GM18519 (cell line): Measurements from ENCODE around the gene GLYATL2.

Experiments used
- ATAC-seq: cut with Tn5 transposase; IDR thresholded peaks from one replicate; pipeline ENCODE4 v1.9.1; 2021; ENCODE audit warnings: mild to moderate bottlenecking, moderate library complexity; ENCODE audit not compliant: unreplicated experiment, low FRiP score

The GLYATL2 gene

GRCh38 chr11:58844361-58845005, at the start of gene GLYATL2:
Gene GLYATL2 (minus strand): TSS chr11:58844704. CDS start chr11:58839612, 5,092 bp downstream.
- ATAC-seq = no peak

- ATAC-seq = no peak
Observed at GRCh38 chr11:58893899-58894298, 49.4 kb upstream of the GLYATL2 start.

- no peak for ATAC-seq
Observed at GRCh38 chr11:58888579-58888978, 44.1 kb upstream of the GLYATL2 start.

GRCh38 chr11:58887452-58887851, 42.9 kb upstream of the GLYATL2 start:
- no peak for ATAC-seq

GRCh38 chr11:58880625-58881024, 36.1 kb upstream of the GLYATL2 start:
- no peak for ATAC-seq

- ATAC-seq = no peak
Observed at GRCh38 chr11:58880166-58880565, 35.7 kb upstream of the GLYATL2 start.

- ATAC-seq = no peak
Observed at GRCh38 chr11:58867556-58867955, 23.1 kb upstream of the GLYATL2 start.

- no peak for ATAC-seq
Observed at GRCh38 chr11:58866788-58867187, 22.3 kb upstream of the GLYATL2 start.

GRCh38 chr11:58864335-58864734, 19.8 kb upstream of the GLYATL2 start:
- ATAC-seq = no peak

- no peak for ATAC-seq
Observed at GRCh38 chr11:58863697-58864096, 19.2 kb upstream of the GLYATL2 start.

- ATAC-seq = no peak
Observed at GRCh38 chr11:58861533-58861932, 17.0 kb upstream of the GLYATL2 start.

- ATAC-seq = no peak
Observed at GRCh38 chr11:58856806-58857205, 12.3 kb upstream of the GLYATL2 start.

GRCh38 chr11:58845386-58845785, 882 bp upstream of the GLYATL2 start:
- no peak for ATAC-seq

GRCh38 chr11:58837707-58838388, 6.7 kb downstream of the GLYATL2 start:
- ATAC-seq = no peak

GRCh38 chr11:58832056-58832645, 12.4 kb downstream of the GLYATL2 start:
- no peak for ATAC-seq

- no peak for ATAC-seq
Observed at GRCh38 chr11:58830673-58831301, 13.7 kb downstream of the GLYATL2 start.

GRCh38 chr11:58829786-58830185, 14.7 kb downstream of the GLYATL2 start:
- no peak for ATAC-seq

GRCh38 chr11:58813693-58814092, 30.8 kb downstream of the GLYATL2 start:
- ATAC-seq = no peak

GRCh38 chr11:58811499-58811898, 33.0 kb downstream of the GLYATL2 start:
- no peak for ATAC-seq

- ATAC-seq = no peak
Observed at GRCh38 chr11:58807343-58807742, 37.2 kb downstream of the GLYATL2 start.

- ATAC-seq = no peak
Observed at GRCh38 chr11:58805065-58805464, 39.4 kb downstream of the GLYATL2 start.
